Mucosa of gallbladder (tissue), 1 donor: ENCODE data around the gene LMBRD2. TPM values are rescaled to one million over a fixed set of nuclear protein-coding genes. Genes with fewer than 3 reads are reported as not detected.

Source experiments
- DNase-seq: peaks from one replicate; pipeline ENCODE4 v3.0.0-alpha.2; 2020; ENCODE audit warnings: low spot score
- total RNA-seq: library from RNA; stranded (reverse); gene quantifications from one replicate; pipeline ENCODE4 v1.2.1, GENCODE V29; 2021
- donor health status: DM: no; HTN: no; CAD: no.

LMBRD2 gene
- total RNA-seq, 1 donor from 2014 or later: 13.9 TPM

DNA sequence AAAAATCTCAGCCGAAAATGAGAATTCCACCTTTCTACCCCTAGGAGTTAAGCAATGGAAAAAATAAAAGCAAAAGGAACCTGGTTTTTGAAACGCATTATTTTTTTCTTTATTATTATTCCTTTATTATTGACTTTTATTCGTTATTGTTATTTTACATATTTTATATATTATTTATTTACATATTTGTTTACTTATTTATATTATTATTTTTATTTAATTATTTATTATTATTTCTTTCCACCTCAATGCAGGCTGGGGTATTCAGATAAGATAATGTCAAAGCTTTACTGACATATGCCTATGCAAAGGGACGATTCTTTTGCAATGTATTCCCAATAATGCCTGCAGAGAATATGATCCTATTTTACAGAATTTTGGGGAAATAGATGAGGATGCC is 101.7 kb downstream of the LMBRD2 start:
- DNase-seq: no peak

Other genes starting within 250 kb of the LMBRD2 start
- not detected for gene CAPSL, start 213.3 kb downstream of the LMBRD2 start, total RNA-seq
- gene UGT3A1, start 160.5 kb downstream of the LMBRD2 start, total RNA-seq: not detected
- not detected for gene UGT3A2, start 85.0 kb downstream of the LMBRD2 start, total RNA-seq
- 16.8 TPM for gene SKP2, start 224 bp upstream of the LMBRD2 start, total RNA-seq
- 36.8 TPM for gene NADK2, start 90.0 kb upstream of the LMBRD2 start, total RNA-seq
- 3.9 TPM for gene RANBP3L, start 150.0 kb upstream of the LMBRD2 start, total RNA-seq